HCT116 (cell line): ENCODE data around the gene NKAIN4. TPM values are rescaled to one million over a fixed set of nuclear protein-coding genes. Genes with fewer than 3 reads are reported as not detected.

Experiments
- ATAC-seq: fragments of 200-7000 bp; cut with Tn5 transposase; 2 replicates; pipeline ENCODE4 v1.9.1; 2020; ENCODE audit warnings: mild to moderate bottlenecking, moderate library complexity
- BruUV-seq: library from RNA; stranded (reverse); fragments of 400-500 nt; replicated peaks from 2 replicates; lab custom pipeline; 2021; lab: Mats Ljungman, UMichigan
- CTCF ChIA-PET: fragments of 300-600 bp; sonication (Branson Sonifier 250); formaldehyde crosslinking; loops from one replicate; lab custom pipeline; 2021; ENCODE audit warnings: antibody characterized with exemption; lab: Charles Lee
- POLR2A ChIA-PET: fragments of 300-600, 350-600 bp; sonication (Branson Sonifier 250); formaldehyde crosslinking; loops from one replicate; lab custom pipeline; 2021; ENCODE audit warnings: antibody characterized with exemption; lab: Charles Lee
- RAD21 ChIA-PET, 2 experiments: fragments of 300-600 bp; sonication (Branson Sonifier 250); formaldehyde crosslinking; loops; one replicate each; lab custom pipeline; 2023; ENCODE audit warnings: low total read pairs in 2 of 2; ENCODE audit not compliant: uncharacterized antibody in 2 of 2, unreplicated experiment in 2 of 2, low non-redundant PET in 1 of 2; lab: Charles Lee
- DNase-seq: peaks from one replicate; pipeline ENCODE4 v3.0.0-alpha.2; 2010; ENCODE audit warnings: low read depth, low spot score
- H2AFZ ChIP-seq: fragments of 200-600 bp; shearing (Covaris generic), sonication (generic); 2 replicates; pipeline ENCODE4 v1.6.1; 2017; ENCODE audit warnings: low read depth, mixed run types, mixed read lengths, antibody characterized with exemption, low read length; ENCODE audit not compliant: poor library complexity, severe bottlenecking
- H3K27ac ChIP-seq: 2 replicates; pipeline ENCODE4 v1.5.1; 2012; ENCODE audit warnings: low read depth, low read length
- H3K27me3 ChIP-seq: fragments of 200-600 bp; sonication (generic); 2 replicates; pipeline ENCODE4 v1.6.1; 2016; ENCODE audit warnings: mixed run types, low read length, mixed read lengths; ENCODE audit not compliant: insufficient read depth
- H3K36me3 ChIP-seq, 2 experiments: fragments of 200-500 bp in 1 of 2; fragments of 200-600 bp in 1 of 2; sonication (Bioruptor generic) in 1 of 2; sonication (generic) in 1 of 2; 2 replicates each; pipeline versions ENCODE4 v1.5.1 to v1.6.1; 2014 to 2016; ENCODE audit warnings: low read length in 2 of 2, inconsistent platforms in 1 of 2, mixed read lengths in 1 of 2, mixed run types in 1 of 2; ENCODE audit not compliant: insufficient read depth in 2 of 2, control insufficient read depth in 1 of 2
- H3K4me1 ChIP-seq, 2 experiments: fragments of 200-600 bp in 1 of 2; sonication (generic) in 1 of 2; 2 replicates each; pipeline versions ENCODE4 v1.5.1 to v1.6.1; 2012 to 2017; ENCODE audit warnings: low read length in 2 of 2, inconsistent platforms in 1 of 2, mild to moderate bottlenecking in 1 of 2, mixed read lengths in 1 of 2, mixed run types in 1 of 2, moderate library complexity in 1 of 2; ENCODE audit not compliant: insufficient read depth in 2 of 2, control insufficient read depth in 1 of 2
- H3K4me2 ChIP-seq: fragments of 200-600 bp; sonication (generic); 2 replicates; pipeline ENCODE4 v1.6.1; 2017; ENCODE audit warnings: mixed run types, low read length, mixed read lengths
- H3K4me3 ChIP-seq, 2 experiments: fragments of 200-600 bp in 1 of 2; sonication (generic) in 1 of 2; replicated peaks in 1 of 2; 2 replicates each; pipeline ENCODE4 v1.5.1; 2011 to 2016; ENCODE audit warnings: low read length in 2 of 2, control low read depth in 1 of 2, low read depth in 1 of 2, mild to moderate bottlenecking in 1 of 2, mixed read lengths in 1 of 2, mixed run types in 1 of 2
- H3K79me2 ChIP-seq: fragments of 200-600 bp; sonication (generic); 2 replicates; pipeline ENCODE4 v1.6.1; 2017; ENCODE audit warnings: mild to moderate bottlenecking, mixed run types, low read length, moderate library complexity, mixed read lengths; ENCODE audit not compliant: insufficient read depth
- H3K9ac ChIP-seq: fragments of 200-600 bp; sonication (generic); 2 replicates; pipeline ENCODE4 v1.6.1; 2016; ENCODE audit warnings: low read length, mixed read lengths
- H3K9me2 ChIP-seq: fragments of 200-600 bp; sonication (generic), shearing (Covaris generic); 2 replicates; pipeline ENCODE4 v1.6.1; 2017; ENCODE audit warnings: mixed run types, mild to moderate bottlenecking, moderate library complexity; ENCODE audit not compliant: insufficient read depth
- H3K9me3 ChIP-seq, 2 experiments: fragments of 200-500 bp in 1 of 2; fragments of 200-600 bp in 1 of 2; sonication (Bioruptor generic) in 1 of 2; sonication (generic) in 1 of 2; 2 replicates each; pipeline ENCODE4 v1.6.1; 2014 to 2017; ENCODE audit warnings: low read length in 2 of 2, mixed read lengths in 2 of 2, inconsistent platforms in 1 of 2, low read depth in 1 of 2, mild to moderate bottlenecking in 1 of 2, mixed run types in 1 of 2, moderate library complexity in 1 of 2; ENCODE audit not compliant: control insufficient read depth in 1 of 2, insufficient read depth in 1 of 2
- H4K20me1 ChIP-seq: fragments of 200-600 bp; sonication (generic), shearing (Covaris generic); 2 replicates; pipeline ENCODE4 v1.6.1; 2017; ENCODE audit warnings: mixed run types, mild to moderate bottlenecking, moderate library complexity; ENCODE audit not compliant: insufficient read depth
- CBX3 ChIP-seq: IDR thresholded peaks from 2 replicates; pipeline ENCODE4 v1.6.1; 2012; ENCODE audit warnings: low read depth
- CEBPB ChIP-seq: IDR thresholded peaks from 2 replicates; pipeline ENCODE4 v1.6.1; 2012; ENCODE audit warnings: low read depth
- EZH2phosphoT487 ChIP-seq: fragments of 200-600 bp; IDR thresholded peaks from 2 replicates; pipeline ENCODE4 v1.6.1; 2018; ENCODE audit warnings: antibody characterized with exemption, borderline replicate concordance
- POLR2AphosphoS5 ChIP-seq: IDR thresholded peaks from 2 replicates; pipeline ENCODE4 v1.6.1; 2011; ENCODE audit warnings: mild to moderate bottlenecking, low read depth, low read length, moderate library complexity
- SP1 ChIP-seq: IDR thresholded peaks from 2 replicates; pipeline ENCODE4 v1.6.1; 2012; ENCODE audit warnings: low read depth
- YY1 ChIP-seq: IDR thresholded peaks from 2 replicates; pipeline ENCODE4 v1.6.1; 2011; ENCODE audit warnings: low read length, low read depth, moderate library complexity, mild to moderate bottlenecking; ENCODE audit not compliant: insufficient replicate concordance; ENCODE audit errors: extremely low read depth
- intact Hi-C: fragments of 100-400 bp; cut with micrococcal nuclease; formaldehyde crosslinking; loops from 2 replicates; pipeline ENCODE4 v1.10.0; 2022
- total RNA-seq: library from RNA; stranded (reverse); gene quantifications from one replicate; pipeline ENCODE4 v1.2.1, GENCODE V29; 2021; ENCODE audit not compliant: unreplicated experiment
- TF ChIP-seq, protein P1 (sequence below): IDR thresholded peaks from 2 replicates; pipeline ENCODE4 v1.6.1; 2012

Gene NKAIN4
- total RNA-seq, 1 experiment from 2014 or later, result not detected

DNA sequence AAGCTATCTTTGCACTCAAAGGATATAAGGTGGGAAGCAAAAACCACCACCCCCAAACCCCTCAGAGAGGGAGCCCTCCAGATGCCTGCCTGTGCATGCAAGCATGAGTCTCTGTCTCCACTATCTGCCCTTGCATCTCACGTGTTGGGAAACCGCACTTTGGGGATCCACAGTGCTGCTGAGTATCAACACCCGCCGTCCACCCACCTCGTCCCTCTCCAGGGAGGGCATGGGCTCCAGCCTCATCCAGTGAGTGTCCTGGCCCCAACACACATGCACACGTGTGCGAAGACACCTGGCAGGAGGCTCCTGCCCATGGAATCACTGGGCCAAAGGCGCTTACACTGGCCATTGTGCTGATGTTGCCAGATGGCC is 34.8 kb downstream of the NKAIN4 start:
- TF ChIP-seq CEBPB (no peak), YY1 (no peak)
- no peaks in the 10 kb centered on the region for H3K27me3 ChIP-seq
- DNase-seq (no peak), ATAC-seq (no peak)
- intact Hi-C loops, result no loop called here
- H3K9me3 ChIP-seq, result no peaks in the 10 kb centered on the region
- H3K4me3 ChIP-seq, result no peak overlapping the region
- no peak overlapping the region for H3K9ac ChIP-seq
- no TSS peak for BruUV-seq
- H3K27ac ChIP-seq, result no peak overlapping the region
- H3K4me2 ChIP-seq, result no peak overlapping the region
- peaks cover 13% of the 10 kb centered on the region for H3K79me2 ChIP-seq
- ChIA-PET RAD21 (no interaction called here), CTCF (no interaction called here), POLR2A (no interaction called here)
- H3K4me1 ChIP-seq, result peaks cover 18 to 31% of the 10 kb centered on the region in 2 experiments
- H3K36me3 ChIP-seq, result peaks cover 0 to 3% of the 10 kb centered on the region in 2 experiments; a peak in 1 of 4 replicates
- no peak overlapping the region for H2AFZ ChIP-seq
- no peaks in the 10 kb centered on the region for H3K9me2 ChIP-seq
- no peaks in the 10 kb centered on the region for H4K20me1 ChIP-seq

DNA sequence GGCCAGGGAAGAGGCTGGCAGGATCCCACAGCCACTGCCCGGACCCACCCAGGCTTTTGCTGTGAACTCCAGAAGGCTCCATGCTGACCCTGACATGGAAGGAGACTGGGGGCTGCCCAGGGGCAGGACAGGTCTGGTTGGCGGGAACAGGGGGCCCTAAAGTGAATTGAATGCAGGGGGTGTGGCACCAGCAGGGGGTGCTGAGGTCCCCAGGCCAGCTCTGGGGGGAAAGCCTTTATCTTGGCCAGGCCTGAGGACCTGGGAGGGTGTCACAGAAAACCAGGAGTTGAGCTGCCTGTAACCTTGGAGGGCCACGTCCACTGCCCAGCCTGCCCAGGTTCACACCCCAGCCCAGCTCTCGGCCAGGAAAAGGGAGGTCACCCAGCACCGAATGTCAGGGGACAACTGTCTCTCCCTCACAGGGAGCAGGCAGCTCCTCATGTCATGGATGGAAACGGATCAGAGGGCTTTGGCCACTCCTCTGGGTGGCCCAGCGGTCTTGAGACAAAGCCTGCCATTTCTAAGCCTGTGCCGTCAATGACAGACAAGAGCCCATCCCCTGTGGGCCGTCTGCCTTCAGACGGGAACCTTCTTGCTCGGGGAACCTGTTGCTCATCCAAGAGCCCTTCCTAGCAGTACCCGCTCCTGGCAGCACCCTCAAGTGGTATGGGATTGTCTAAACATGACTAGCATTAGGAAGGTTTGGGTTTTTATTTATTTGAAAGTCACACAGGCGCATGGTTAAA is 35.4 kb downstream of the NKAIN4 start:
- no peaks in the 10 kb centered on the region for H3K9me3 ChIP-seq
- H3K9me2 ChIP-seq, result no peaks in the 10 kb centered on the region
- RAD21 ChIA-PET, result no interaction called here
- H3K79me2 ChIP-seq, result peaks cover 19% of the 10 kb centered on the region
- TF ChIP-seq POLR2AphosphoS5 (no peak), EZH2phosphoT487 (no peak), CBX3 (no peak), SP1 (no peak)
- TF ChIP-seq, protein P1, sequence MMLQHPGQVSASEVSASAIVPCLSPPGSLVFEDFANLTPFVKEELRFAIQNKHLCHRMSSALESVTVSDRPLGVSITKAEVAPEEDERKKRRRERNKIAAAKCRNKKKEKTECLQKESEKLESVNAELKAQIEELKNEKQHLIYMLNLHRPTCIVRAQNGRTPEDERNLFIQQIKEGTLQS, result no peak
- peaks cover 14 to 27% of the 10 kb centered on the region in 2 experiments for H3K4me1 ChIP-seq
- no TSS peak for BruUV-seq
- H3K27ac ChIP-seq, result no peak overlapping the region
- ATAC-seq, result no peak
- DNase-seq, result no peak
- H3K9ac ChIP-seq, result no peak overlapping the region
- H3K4me2 ChIP-seq, result no peak overlapping the region
- H3K27me3 ChIP-seq, result no peaks in the 10 kb centered on the region
- H3K4me3 ChIP-seq, result no peak overlapping the region
- peaks cover 4 to 9% of the 10 kb centered on the region in 2 experiments; a peak in 2 of 4 replicates for H3K36me3 ChIP-seq
- POLR2A ChIA-PET, result no interaction called here
- CTCF ChIA-PET, result no interaction called here
- H2AFZ ChIP-seq, result no peak overlapping the region
- no peaks in the 10 kb centered on the region for H4K20me1 ChIP-seq
- intact Hi-C loops, result no loop called here
